ENCODE data around the gene SERF1A.
"Not testable (repeated sequence)": the region's sequence is repeated elsewhere in the genome, so short reads cannot be mapped to it uniquely, and the experiment has no call there.

DNA sequence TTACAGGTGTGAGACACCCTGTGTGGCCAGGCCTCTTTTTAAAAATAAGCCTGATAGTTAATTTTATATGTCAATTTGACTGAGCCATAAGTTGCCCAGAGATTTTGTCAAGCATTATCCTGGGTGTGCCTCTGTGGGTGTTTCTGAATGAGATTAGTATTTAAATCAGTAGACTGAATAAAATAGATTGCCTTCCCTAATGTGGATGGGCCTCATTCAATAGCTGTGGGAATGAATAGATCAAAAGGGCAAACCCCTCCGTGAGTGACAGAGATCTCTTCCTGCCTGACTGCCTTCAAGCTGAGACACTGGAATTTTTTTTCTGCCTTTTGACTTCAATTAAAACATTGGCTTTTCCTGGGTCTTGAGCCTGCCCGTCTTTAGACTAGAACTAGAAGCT, 33.7 kb upstream of the SERF1A start:
- TF ChIP-seq, protein P1, sequence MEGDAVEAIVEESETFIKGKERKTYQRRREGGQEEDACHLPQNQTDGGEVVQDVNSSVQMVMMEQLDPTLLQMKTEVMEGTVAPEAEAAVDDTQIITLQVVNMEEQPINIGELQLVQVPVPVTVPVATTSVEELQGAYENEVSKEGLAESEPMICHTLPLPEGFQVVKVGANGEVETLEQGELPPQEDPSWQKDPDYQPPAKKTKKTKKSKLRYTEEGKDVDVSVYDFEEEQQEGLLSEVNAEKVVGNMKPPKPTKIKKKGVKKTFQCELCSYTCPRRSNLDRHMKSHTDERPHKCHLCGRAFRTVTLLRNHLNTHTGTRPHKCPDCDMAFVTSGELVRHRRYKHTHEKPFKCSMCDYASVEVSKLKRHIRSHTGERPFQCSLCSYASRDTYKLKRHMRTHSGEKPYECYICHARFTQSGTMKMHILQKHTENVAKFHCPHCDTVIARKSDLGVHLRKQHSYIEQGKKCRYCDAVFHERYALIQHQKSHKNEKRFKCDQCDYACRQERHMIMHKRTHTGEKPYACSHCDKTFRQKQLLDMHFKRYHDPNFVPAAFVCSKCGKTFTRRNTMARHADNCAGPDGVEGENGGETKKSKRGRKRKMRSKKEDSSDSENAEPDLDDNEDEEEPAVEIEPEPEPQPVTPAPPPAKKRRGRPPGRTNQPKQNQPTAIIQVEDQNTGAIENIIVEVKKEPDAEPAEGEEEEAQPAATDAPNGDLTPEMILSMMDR (IDR thresholded peaks at IDR 0.05), result not testable (repeated sequence)
- not testable (repeated sequence) for TF ChIP-seq POLR2A (IDR thresholded peaks at IDR 0.05)
